HEK293 (cell line): Measurements from ENCODE around the gene TNFSF4.

Experiments
- CTCF ChIA-PET: fragments of 350-600 bp; formaldehyde crosslinking; extraction: SDS; loops from one replicate; lab custom pipeline; 2021; ENCODE audit warnings: antibody characterized with exemption; lab: Yijun Ruan, JAX
- POLR2A ChIA-PET: fragments of 300-600 bp; formaldehyde crosslinking; extraction: SDS; loops from one replicate; lab custom pipeline; 2020; ENCODE audit warnings: antibody characterized with exemption, inconsistent platforms; lab: Yijun Ruan, JAX
- H3K27ac ChIP-seq: fragments of 200-500 bp; sonication (Bioruptor generic); 2 replicates; pipeline ENCODE4 v1.5.1; 2014; ENCODE audit warnings: low read depth, low read length, control low read depth, inconsistent platforms; ENCODE audit errors: extremely low read depth
- H3K36me3 ChIP-seq, 2 experiments: fragments of 200-500 bp in 1 of 2; sonication (Bioruptor generic) in 1 of 2; 1 replicate in 1 of 2; 2 replicates in 1 of 2; pipeline ENCODE4 v1.5.1; 2014 to 2017; ENCODE audit warnings: inconsistent platforms in 2 of 2, low read length in 2 of 2; ENCODE audit not compliant: control insufficient read depth in 2 of 2, insufficient read depth in 1 of 2
- H3K4me1 ChIP-seq: fragments of 200-500 bp; sonication (Bioruptor generic); 2 replicates; pipeline ENCODE4 v1.5.1; 2014; ENCODE audit warnings: mild to moderate bottlenecking, low read length, inconsistent platforms; ENCODE audit not compliant: control insufficient read depth, insufficient read depth
- H3K4me3 ChIP-seq: 2 replicates; pipeline ENCODE4 v1.5.1; 2011; ENCODE audit warnings: low read depth, mild to moderate bottlenecking, control low read depth, low read length, moderate library complexity
- H3K9me3 ChIP-seq: fragments of 200-500 bp; sonication (Bioruptor generic); 2 replicates; pipeline ENCODE4 v1.5.1; 2014; ENCODE audit warnings: low read depth, low read length, inconsistent platforms; ENCODE audit not compliant: control insufficient read depth, insufficient read depth
- GLIS1 ChIP-seq: fragments of 450-650 bp; formaldehyde crosslinking; IDR thresholded peaks from 2 replicates; pipeline ENCODE4 v1.5.1; 2016; ENCODE audit warnings: missing biosample characterization, missing genetic modification characterization
- REPIN1 ChIP-seq: fragments of 450-650 bp; formaldehyde crosslinking; IDR thresholded peaks from 2 replicates; pipeline ENCODE4 v1.5.1; 2017; ENCODE audit warnings: missing biosample characterization, missing genetic modification characterization, low read depth
- ZFP3 ChIP-seq: fragments of 450-650 bp; formaldehyde crosslinking; IDR thresholded peaks from 2 replicates; pipeline ENCODE4 v1.5.1; 2016; ENCODE audit warnings: low read depth, missing biosample characterization, missing genetic modification characterization
- ZFP41 ChIP-seq: fragments of 450-650 bp; formaldehyde crosslinking; IDR thresholded peaks from 2 replicates; pipeline ENCODE4 v1.5.1; 2016; ENCODE audit warnings: missing biosample characterization, missing genetic modification characterization, borderline replicate concordance
- ZNF184 ChIP-seq: fragments of 450-650 bp; IDR thresholded peaks from 2 replicates; pipeline ENCODE4 v1.5.1; 2018; ENCODE audit warnings: missing biosample characterization, mild to moderate bottlenecking, missing genetic modification characterization
- ZNF223 ChIP-seq: fragments of 450-650 bp; formaldehyde crosslinking; IDR thresholded peaks from 2 replicates; pipeline ENCODE4 v1.5.1; 2016; ENCODE audit warnings: missing biosample characterization, missing genetic modification characterization
- ZNF629 ChIP-seq: fragments of 450-650 bp; formaldehyde crosslinking; IDR thresholded peaks from 2 replicates; pipeline ENCODE4 v1.5.1; 2017; ENCODE audit warnings: missing biosample characterization, missing genetic modification characterization
- TF ChIP-seq, protein P1 (sequence below): fragments of 450-650 bp; formaldehyde crosslinking; IDR thresholded peaks from 2 replicates; pipeline ENCODE4 v1.5.1; 2017; ENCODE audit warnings: missing biosample characterization, missing genetic modification characterization
- TF ChIP-seq, protein P2 (sequence below): fragments of 450-650 bp; formaldehyde crosslinking; IDR thresholded peaks from 2 replicates; pipeline ENCODE4 v1.5.1; 2016; ENCODE audit warnings: missing biosample characterization, missing genetic modification characterization
- TF ChIP-seq, protein P3 (sequence below): fragments of 450-650 bp; formaldehyde crosslinking; IDR thresholded peaks from 2 replicates; pipeline ENCODE4 v1.5.1; 2016; ENCODE audit warnings: missing biosample characterization, missing genetic modification characterization
- TF ChIP-seq, protein P4 (sequence below): fragments of 450-650 bp; formaldehyde crosslinking; IDR thresholded peaks from 2 replicates; pipeline ENCODE4 v1.5.1; 2016; ENCODE audit warnings: missing biosample characterization, missing genetic modification characterization
- TF ChIP-seq, protein P5 (sequence below): fragments of 450-650 bp; formaldehyde crosslinking; IDR thresholded peaks from 2 replicates; pipeline ENCODE4 v1.5.0; 2017; ENCODE audit warnings: missing biosample characterization, missing genetic modification characterization, borderline replicate concordance
- TF ChIP-seq, protein P6 (sequence below): fragments of 450-650 bp; formaldehyde crosslinking; IDR thresholded peaks from 2 replicates; pipeline ENCODE4 v1.5.1; 2017; ENCODE audit warnings: missing biosample characterization, missing genetic modification characterization

Gene TNFSF4

DNA sequence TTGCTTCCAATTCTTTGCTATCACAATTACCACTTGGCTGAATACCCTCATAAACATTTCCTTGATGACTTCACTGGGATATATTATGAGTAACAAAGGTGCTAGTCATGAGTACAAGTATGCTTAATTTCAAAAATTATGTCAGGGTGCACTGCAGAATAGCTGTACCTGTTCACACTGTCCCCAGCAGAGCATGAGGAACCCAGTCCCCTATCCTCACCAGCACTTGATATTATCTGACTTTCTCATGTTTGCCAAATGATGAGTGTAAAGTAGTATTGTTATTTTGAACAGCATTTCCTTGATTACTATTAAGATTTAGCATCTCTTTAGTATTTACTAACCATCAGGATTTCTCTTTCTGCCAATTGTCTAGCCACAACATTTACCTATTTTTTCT, 33.5 kb upstream of the TNFSF4 start:
- Histone ChIP-seq H3K36me3 (no peaks in the 10 kb centered on the region), H3K4me1 (no peaks in the 10 kb centered on the region), H3K4me3 (no peak overlapping the region), H3K27ac (no peak overlapping the region), H3K9me3 (no peaks in the 10 kb centered on the region)
- TF ChIP-seq, protein P1, sequence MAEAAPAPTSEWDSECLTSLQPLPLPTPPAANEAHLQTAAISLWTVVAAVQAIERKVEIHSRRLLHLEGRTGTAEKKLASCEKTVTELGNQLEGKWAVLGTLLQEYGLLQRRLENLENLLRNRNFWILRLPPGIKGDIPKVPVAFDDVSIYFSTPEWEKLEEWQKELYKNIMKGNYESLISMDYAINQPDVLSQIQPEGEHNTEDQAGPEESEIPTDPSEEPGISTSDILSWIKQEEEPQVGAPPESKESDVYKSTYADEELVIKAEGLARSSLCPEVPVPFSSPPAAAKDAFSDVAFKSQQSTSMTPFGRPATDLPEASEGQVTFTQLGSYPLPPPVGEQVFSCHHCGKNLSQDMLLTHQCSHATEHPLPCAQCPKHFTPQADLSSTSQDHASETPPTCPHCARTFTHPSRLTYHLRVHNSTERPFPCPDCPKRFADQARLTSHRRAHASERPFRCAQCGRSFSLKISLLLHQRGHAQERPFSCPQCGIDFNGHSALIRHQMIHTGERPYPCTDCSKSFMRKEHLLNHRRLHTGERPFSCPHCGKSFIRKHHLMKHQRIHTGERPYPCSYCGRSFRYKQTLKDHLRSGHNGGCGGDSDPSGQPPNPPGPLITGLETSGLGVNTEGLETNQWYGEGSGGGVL: no peak
- TF ChIP-seq ZNF184 (tag by site-specific recombination): peak; percentile 90
- CTCF ChIA-PET: no interaction called here
- POLR2A ChIA-PET: no interaction called here

DNA sequence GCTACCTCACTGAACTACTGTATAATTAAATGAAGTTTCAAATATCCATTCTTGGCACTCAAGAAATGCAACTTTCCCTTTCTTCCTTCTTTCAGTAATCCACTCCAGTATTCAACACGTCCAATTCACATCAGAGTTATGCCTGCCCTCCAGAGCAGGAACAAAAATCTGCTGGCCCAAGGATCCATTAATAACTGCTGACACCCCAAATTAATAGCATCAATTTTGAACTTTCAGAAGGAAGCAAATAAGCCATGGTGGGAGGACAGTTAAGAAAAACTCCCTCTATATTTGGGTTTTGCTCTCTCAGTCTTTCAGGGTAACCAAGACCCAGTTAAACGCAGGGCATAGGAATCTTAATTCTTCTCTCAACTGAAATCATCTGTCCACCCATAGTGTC, 31.9 kb upstream of the TNFSF4 start:
- H3K9me3 ChIP-seq: no peaks in the 10 kb centered on the region
- TF ChIP-seq, protein P2, sequence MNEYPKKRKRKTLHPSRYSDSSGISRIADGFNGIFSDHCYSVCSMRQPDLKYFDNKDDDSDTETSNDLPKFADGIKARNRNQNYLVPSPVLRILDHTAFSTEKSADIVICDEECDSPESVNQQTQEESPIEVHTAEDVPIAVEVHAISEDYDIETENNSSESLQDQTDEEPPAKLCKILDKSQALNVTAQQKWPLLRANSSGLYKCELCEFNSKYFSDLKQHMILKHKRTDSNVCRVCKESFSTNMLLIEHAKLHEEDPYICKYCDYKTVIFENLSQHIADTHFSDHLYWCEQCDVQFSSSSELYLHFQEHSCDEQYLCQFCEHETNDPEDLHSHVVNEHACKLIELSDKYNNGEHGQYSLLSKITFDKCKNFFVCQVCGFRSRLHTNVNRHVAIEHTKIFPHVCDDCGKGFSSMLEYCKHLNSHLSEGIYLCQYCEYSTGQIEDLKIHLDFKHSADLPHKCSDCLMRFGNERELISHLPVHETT (tag by site-specific recombination): no peak
- TF ChIP-seq ZNF629 (tag by site-specific recombination) (no peak), ZNF223 (no peak)
- TF ChIP-seq, protein P3, sequence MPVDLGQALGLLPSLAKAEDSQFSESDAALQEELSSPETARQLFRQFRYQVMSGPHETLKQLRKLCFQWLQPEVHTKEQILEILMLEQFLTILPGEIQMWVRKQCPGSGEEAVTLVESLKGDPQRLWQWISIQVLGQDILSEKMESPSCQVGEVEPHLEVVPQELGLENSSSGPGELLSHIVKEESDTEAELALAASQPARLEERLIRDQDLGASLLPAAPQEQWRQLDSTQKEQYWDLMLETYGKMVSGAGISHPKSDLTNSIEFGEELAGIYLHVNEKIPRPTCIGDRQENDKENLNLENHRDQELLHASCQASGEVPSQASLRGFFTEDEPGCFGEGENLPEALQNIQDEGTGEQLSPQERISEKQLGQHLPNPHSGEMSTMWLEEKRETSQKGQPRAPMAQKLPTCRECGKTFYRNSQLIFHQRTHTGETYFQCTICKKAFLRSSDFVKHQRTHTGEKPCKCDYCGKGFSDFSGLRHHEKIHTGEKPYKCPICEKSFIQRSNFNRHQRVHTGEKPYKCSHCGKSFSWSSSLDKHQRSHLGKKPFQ (tag by site-specific recombination): no peak
- TF ChIP-seq, protein P4, sequence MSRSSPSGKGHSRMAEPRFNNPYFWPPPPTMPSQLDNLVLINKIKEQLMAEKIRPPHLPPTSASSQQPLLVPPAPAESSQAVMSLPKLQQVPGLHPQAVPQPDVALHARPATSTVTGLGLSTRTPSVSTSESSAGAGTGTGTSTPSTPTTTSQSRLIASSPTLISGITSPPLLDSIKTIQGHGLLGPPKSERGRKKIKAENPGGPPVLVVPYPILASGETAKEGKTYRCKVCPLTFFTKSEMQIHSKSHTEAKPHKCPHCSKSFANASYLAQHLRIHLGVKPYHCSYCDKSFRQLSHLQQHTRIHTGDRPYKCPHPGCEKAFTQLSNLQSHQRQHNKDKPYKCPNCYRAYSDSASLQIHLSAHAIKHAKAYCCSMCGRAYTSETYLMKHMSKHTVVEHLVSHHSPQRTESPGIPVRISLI (tag by site-specific recombination): no peak
- H3K36me3 ChIP-seq: no peaks in the 10 kb centered on the region
- ChIA-PET CTCF (interaction anchor here (0.7 kb wide), 1 partner anchor 1510 kb away, joined by 3 read pairs; no protein-coding TSS in a partner anchor), POLR2A (no interaction called here)
- H3K4me3 ChIP-seq: no peak overlapping the region
- H3K4me1 ChIP-seq: no peaks in the 10 kb centered on the region
- no peak overlapping the region for H3K27ac ChIP-seq

DNA sequence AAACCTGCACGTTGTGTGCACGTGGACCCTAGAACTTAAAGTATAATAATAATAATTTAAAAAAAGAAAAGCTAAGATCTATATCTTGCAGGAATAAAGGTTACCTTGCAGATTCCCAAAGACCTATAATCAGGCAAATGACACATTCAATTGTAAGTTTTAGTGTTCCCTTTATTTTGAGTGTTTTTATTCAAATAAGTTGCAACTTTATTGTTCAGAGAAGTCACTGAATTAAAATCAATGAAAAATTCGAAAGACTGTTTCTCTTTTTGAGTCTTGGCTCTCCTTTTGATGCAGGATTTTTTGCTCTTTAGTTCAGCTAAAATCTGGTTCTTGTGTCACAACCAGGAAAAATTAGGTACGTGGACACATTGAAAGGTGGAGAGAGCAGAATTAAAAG, 27.8 kb upstream of the TNFSF4 start:
- H3K4me3 ChIP-seq: no peak overlapping the region
- no peaks in the 10 kb centered on the region for H3K9me3 ChIP-seq
- H3K4me1 ChIP-seq: no peaks in the 10 kb centered on the region
- no peak overlapping the region for H3K27ac ChIP-seq
- no peaks in the 10 kb centered on the region for H3K36me3 ChIP-seq
- ChIA-PET POLR2A (interaction anchor here (0.6 kb wide), 1 partner anchor 14 kb away, joined by 3 read pairs; no protein-coding TSS in a partner anchor), CTCF (interaction anchor here (0.9 kb wide), 1 partner anchor 21 kb away, joined by 3 read pairs; no protein-coding TSS in a partner anchor)
- TF ChIP-seq GLIS1 (tag by site-specific recombination) (no peak), REPIN1 (tag by site-specific recombination) (no peak), ZFP41 (tag by site-specific recombination) (no peak), ZFP3 (no peak)
- TF ChIP-seq, protein P5, sequence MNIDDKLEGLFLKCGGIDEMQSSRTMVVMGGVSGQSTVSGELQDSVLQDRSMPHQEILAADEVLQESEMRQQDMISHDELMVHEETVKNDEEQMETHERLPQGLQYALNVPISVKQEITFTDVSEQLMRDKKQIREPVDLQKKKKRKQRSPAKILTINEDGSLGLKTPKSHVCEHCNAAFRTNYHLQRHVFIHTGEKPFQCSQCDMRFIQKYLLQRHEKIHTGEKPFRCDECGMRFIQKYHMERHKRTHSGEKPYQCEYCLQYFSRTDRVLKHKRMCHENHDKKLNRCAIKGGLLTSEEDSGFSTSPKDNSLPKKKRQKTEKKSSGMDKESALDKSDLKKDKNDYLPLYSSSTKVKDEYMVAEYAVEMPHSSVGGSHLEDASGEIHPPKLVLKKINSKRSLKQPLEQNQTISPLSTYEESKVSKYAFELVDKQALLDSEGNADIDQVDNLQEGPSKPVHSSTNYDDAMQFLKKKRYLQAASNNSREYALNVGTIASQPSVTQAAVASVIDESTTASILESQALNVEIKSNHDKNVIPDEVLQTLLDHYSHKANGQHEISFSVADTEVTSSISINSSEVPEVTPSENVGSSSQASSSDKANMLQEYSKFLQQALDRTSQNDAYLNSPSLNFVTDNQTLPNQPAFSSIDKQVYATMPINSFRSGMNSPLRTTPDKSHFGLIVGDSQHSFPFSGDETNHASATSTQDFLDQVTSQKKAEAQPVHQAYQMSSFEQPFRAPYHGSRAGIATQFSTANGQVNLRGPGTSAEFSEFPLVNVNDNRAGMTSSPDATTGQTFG (tag by site-specific recombination): no peak
- TF ChIP-seq, protein P3 (tag by site-specific recombination): no peak
- TF ChIP-seq, protein P6, sequence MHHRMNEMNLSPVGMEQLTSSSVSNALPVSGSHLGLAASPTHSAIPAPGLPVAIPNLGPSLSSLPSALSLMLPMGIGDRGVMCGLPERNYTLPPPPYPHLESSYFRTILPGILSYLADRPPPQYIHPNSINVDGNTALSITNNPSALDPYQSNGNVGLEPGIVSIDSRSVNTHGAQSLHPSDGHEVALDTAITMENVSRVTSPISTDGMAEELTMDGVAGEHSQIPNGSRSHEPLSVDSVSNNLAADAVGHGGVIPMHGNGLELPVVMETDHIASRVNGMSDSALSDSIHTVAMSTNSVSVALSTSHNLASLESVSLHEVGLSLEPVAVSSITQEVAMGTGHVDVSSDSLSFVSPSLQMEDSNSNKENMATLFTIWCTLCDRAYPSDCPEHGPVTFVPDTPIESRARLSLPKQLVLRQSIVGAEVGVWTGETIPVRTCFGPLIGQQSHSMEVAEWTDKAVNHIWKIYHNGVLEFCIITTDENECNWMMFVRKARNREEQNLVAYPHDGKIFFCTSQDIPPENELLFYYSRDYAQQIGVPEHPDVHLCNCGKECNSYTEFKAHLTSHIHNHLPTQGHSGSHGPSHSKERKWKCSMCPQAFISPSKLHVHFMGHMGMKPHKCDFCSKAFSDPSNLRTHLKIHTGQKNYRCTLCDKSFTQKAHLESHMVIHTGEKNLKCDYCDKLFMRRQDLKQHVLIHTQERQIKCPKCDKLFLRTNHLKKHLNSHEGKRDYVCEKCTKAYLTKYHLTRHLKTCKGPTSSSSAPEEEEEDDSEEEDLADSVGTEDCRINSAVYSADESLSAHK (tag by site-specific recombination): no peak
